HAP-1 (cell line): ENCODE data around the gene FBXL2.
"Not testable (repeated sequence)": the region's sequence is repeated elsewhere in the genome, so short reads cannot be mapped to it uniquely, and the experiment has no call there.

Experiments used
- DNase-seq, 2 experiments: peaks; one replicate each; pipeline ENCODE4 v3.0.0-alpha.2; 2016 to 2020; ENCODE audit warnings: low spot score in 2 of 2
- H3K27me3 ChIP-seq: fragments of 250-450 bp; sonication (Bioruptor Pico); 2 replicates; pipeline ENCODE4 v1.5.1; 2020; ENCODE audit warnings: low read depth, mild to moderate bottlenecking, moderate library complexity
- H3K36me3 ChIP-seq: fragments of 250-450 bp; sonication (Bioruptor Pico); replicated peaks from 2 replicates; pipeline ENCODE4 v1.5.1; 2020; ENCODE audit warnings: mild to moderate bottlenecking
- H3K4me1 ChIP-seq: fragments of 250-450 bp; sonication (Bioruptor Pico); 2 replicates; pipeline ENCODE4 v1.5.1; 2020; ENCODE audit warnings: mild to moderate bottlenecking
- H3K4me3 ChIP-seq: fragments of 250-450 bp; sonication (Bioruptor Pico); 2 replicates; pipeline ENCODE4 v1.5.1; 2020; ENCODE audit warnings: mild to moderate bottlenecking, moderate library complexity
- H3K9me3 ChIP-seq: fragments of 250-450 bp; sonication (Bioruptor Pico); 2 replicates; pipeline ENCODE4 v1.5.1; 2020; ENCODE audit warnings: mild to moderate bottlenecking, moderate library complexity
- in situ Hi-C: fragments of 300-500 bp; cut with MboI; formaldehyde crosslinking; loops from 3 replicates; pipeline ENCODE4 v1.14.3; 2020; ENCODE audit warnings: low sequenced_read_pairs, inconsistent platforms, mixed read lengths

The FBXL2 gene

GRCh38 chr3:33402936-33403335 is 125.7 kb downstream of the FBXL2 start:
- DNase-seq: no peak
- H3K36me3 ChIP-seq: peaks cover 78% of the 10 kb centered on the region
- H3K27me3 ChIP-seq: no peaks in the 10 kb centered on the region
- H3K4me3 ChIP-seq: no peak overlapping the region
- in situ Hi-C loops: no loop called here
- no peaks in the 10 kb centered on the region for H3K4me1 ChIP-seq
- no peaks in the 10 kb centered on the region for H3K9me3 ChIP-seq

GRCh38 chr3:33403756-33404155 is 126.5 kb downstream of the FBXL2 start:
- no peaks in the 10 kb centered on the region for H3K4me1 ChIP-seq
- DNase-seq: no peak
- no peaks in the 10 kb centered on the region for H3K27me3 ChIP-seq
- H3K36me3 ChIP-seq: peaks cover 78% of the 10 kb centered on the region
- in situ Hi-C loops: no loop called here
- H3K9me3 ChIP-seq: no peaks in the 10 kb centered on the region
- H3K4me3 ChIP-seq: no peak overlapping the region

GRCh38 chr3:33410816-33411215 is 133.6 kb downstream of the FBXL2 start:
- DNase-seq, H3K4me3 ChIP-seq, H3K27me3 ChIP-seq, H3K9me3 ChIP-seq, H3K4me1 ChIP-seq, in situ Hi-C loops: not testable (repeated sequence)
- peaks cover 66% of the 10 kb centered on the region for H3K36me3 ChIP-seq

DNA sequence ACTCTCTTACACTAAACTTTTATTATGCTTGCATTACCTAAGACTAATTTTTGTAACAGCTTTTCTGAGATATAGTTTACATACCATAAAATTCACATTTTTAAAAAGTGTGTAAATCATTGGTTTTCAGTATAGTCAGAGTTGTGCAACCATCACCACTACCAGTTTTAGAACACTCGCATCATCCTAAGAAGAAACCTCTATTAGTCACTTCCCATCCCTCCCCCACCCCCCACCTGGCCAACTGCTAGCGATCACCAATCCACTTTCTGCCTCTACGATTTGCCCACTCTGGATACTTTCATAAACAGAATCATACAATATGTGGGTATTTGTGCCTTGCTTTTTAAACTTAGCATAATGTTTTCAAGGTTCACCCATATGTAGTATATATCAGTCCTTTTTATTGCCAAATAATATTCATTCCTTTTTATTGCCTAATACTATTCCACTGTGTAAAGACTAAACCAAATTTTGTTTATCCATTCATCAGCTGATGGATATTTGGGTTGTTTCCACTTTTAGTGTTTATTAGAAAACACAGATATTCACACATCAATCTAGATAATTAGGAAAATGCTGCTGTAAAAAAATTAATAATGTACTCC is 139.9 kb downstream of the FBXL2 start:
- no peak for DNase-seq
- H3K36me3 ChIP-seq: peaks cover 48% of the 10 kb centered on the region
- in situ Hi-C loops: no loop called here
- no peaks in the 10 kb centered on the region for H3K9me3 ChIP-seq
- no peak overlapping the region for H3K4me3 ChIP-seq
- H3K4me1 ChIP-seq: no peaks in the 10 kb centered on the region
- no peaks in the 10 kb centered on the region for H3K27me3 ChIP-seq

- Histone ChIP-seq H3K36me3 (peaks cover 44% of the 10 kb centered on the region), H3K9me3 (no peaks in the 10 kb centered on the region), H3K27me3 (no peaks in the 10 kb centered on the region), H3K4me3 (no peak overlapping the region), H3K4me1 (no peaks in the 10 kb centered on the region; the same call in 1 of the 2 replicates)
- in situ Hi-C loops: no loop called here
- DNase-seq: no peak
Measured at GRCh38 chr3:33419948-33420347, 142.7 kb downstream of the FBXL2 start.

- Histone ChIP-seq H3K4me3 (no peak overlapping the region), H3K27me3 (no peaks in the 10 kb centered on the region), H3K9me3 (no peaks in the 10 kb centered on the region), H3K4me1 (peaks cover 7% of the 10 kb centered on the region), H3K36me3 (peaks cover 50% of the 10 kb centered on the region)
- no peak for DNase-seq
- in situ Hi-C loops: no loop called here
Measured at GRCh38 chr3:33420966-33421365, 143.7 kb downstream of the FBXL2 start.

DNA sequence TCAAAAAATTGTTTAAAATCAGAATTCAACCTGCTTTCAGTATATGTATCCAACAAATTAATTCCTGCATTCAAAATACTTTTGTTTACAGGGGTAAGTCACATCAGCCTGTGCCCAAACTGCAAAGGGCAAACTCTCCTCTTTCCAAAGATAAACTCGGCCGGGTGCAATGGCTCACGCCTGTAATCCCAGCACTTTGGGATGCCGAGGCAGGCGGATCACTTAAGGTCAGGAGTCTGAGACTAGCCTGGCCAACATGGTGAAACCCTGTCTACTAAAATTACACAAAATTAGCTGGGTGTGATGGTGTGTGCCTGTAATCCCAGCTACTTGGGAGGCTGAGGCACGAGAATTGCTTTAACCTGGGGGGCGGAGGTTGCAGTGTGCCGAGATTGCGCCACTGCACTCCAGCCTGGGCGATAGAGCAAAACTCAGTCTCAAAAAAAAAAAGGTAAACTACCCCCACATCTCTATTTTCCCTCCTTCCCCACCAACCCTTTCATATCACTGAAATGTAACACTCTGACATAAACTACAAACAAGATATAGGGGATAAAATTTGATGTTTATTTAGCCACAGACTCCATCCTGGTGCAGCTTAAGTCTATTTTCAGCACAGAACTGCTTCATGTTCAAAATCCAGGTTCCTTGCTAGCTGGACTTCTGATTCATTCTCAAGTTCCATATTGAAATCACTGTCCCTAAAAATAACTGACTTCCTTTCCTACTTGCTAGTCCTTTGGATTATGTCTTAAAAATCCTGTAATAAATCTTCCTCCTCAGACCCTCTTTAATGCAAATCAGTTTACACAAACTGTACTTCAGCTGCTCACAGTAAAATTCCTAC is 147.6 kb downstream of the FBXL2 start:
- H3K4me3 ChIP-seq: no peak overlapping the region
- peaks cover 29% of the 10 kb centered on the region for H3K4me1 ChIP-seq
- no peaks in the 10 kb centered on the region for H3K27me3 ChIP-seq
- DNase-seq: no peak
- in situ Hi-C loops: no loop called here
- peaks cover 35% of the 10 kb centered on the region for H3K36me3 ChIP-seq
- no peaks in the 10 kb centered on the region for H3K9me3 ChIP-seq

GRCh38 chr3:33425453-33425852 is 148.2 kb downstream of the FBXL2 start:
- in situ Hi-C loops: no loop called here
- Histone ChIP-seq H3K4me1 (peaks cover 29% of the 10 kb centered on the region), H3K27me3 (no peaks in the 10 kb centered on the region), H3K36me3 (peaks cover 33% of the 10 kb centered on the region), H3K9me3 (no peaks in the 10 kb centered on the region), H3K4me3 (no peak overlapping the region)
- DNase-seq: no peak

GRCh38 chr3:33426068-33426467 is 148.8 kb downstream of the FBXL2 start:
- H3K9me3 ChIP-seq: no peaks in the 10 kb centered on the region
- H3K27me3 ChIP-seq: no peaks in the 10 kb centered on the region
- no peak overlapping the region for H3K4me3 ChIP-seq
- peaks cover 28% of the 10 kb centered on the region for H3K36me3 ChIP-seq
- no peak for DNase-seq
- peaks cover 29% of the 10 kb centered on the region for H3K4me1 ChIP-seq
- in situ Hi-C loops: no loop called here

DNA sequence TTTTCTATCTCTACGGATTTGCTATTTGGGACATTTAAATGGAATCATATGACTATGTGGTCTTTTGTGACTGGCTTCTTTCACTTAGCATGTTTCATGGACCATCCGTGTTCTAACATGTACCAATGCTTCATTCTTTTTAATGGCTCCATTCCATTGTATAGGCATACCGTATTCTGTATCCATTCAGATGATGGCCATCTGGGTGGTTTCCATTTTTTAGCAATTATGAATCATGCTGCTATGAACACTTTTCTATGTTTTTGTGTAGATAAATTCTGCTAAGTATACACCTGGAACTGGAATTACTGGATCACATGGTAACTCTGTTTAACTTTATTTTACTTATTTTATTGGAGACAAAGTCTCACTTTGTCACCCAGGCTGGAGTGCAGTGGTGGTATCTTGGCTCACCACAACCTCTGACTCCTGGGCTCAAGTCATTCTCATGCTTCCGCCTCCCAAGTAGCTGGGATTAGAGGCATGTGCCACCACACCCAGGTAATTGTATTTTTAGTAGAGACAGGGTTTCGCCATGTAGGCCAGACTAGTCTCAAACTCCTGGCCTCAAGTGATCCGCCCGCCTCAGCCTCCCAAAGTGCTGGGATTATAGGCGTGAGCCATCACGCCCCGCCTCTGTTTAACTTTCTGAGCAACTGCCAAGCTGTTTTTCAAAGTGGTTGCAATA is 149.5 kb downstream of the FBXL2 start:
- DNase-seq: peak in 1 of 2 experiments; percentile 41
- H3K27me3 ChIP-seq: no peaks in the 10 kb centered on the region
- peaks cover 29% of the 10 kb centered on the region for H3K4me1 ChIP-seq
- no peak overlapping the region for H3K4me3 ChIP-seq
- in situ Hi-C loops: no loop called here
- peaks cover 21% of the 10 kb centered on the region for H3K36me3 ChIP-seq
- H3K9me3 ChIP-seq: no peaks in the 10 kb centered on the region

DNA sequence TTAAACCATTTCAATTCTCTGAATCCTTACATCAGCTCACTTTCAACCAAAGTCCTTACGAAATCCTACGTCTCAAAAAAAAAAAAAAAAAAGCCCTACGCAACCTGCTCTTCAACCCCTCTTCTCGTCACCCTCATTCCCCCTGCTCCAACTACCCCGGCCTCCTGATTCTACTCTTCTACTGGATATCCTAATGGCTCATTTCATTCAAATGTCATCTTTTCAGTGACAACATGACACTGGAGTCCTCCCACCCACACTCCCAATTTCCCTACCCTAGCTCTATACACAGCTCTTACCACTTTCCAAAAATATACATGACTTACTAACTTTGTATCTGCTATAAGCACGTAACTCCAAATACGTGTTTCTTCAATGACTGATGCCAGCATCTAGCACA is 151.5 kb downstream of the FBXL2 start:
- H3K4me3 ChIP-seq: no peak overlapping the region
- peaks cover 29% of the 10 kb centered on the region for H3K4me1 ChIP-seq
- in situ Hi-C loops: no loop called here
- DNase-seq: no peak
- H3K36me3 ChIP-seq: peaks cover 11% of the 10 kb centered on the region
- no peaks in the 10 kb centered on the region for H3K9me3 ChIP-seq
- H3K27me3 ChIP-seq: no peaks in the 10 kb centered on the region

GRCh38 chr3:33429306-33429705 is 152.1 kb downstream of the FBXL2 start:
- DNase-seq, H3K27me3 ChIP-seq, H3K9me3 ChIP-seq, H3K4me3 ChIP-seq, in situ Hi-C loops: not testable (repeated sequence)
- Histone ChIP-seq H3K4me1 (peaks cover 29% of the 10 kb centered on the region), H3K36me3 (peaks cover 10% of the 10 kb centered on the region)

- Histone ChIP-seq H3K9me3 (no peaks in the 10 kb centered on the region), H3K27me3 (no peaks in the 10 kb centered on the region), H3K4me1 (peaks cover 28% of the 10 kb centered on the region), H3K36me3 (peaks cover 5% of the 10 kb centered on the region), H3K4me3 (no peak overlapping the region)
- no peak for DNase-seq
- in situ Hi-C loops: no loop called here
Measured at GRCh38 chr3:33430061-33430460, 152.8 kb downstream of the FBXL2 start.

GRCh38 chr3:33430571-33430970 is 153.3 kb downstream of the FBXL2 start:
- Histone ChIP-seq H3K36me3 (no peaks in the 10 kb centered on the region; the same call in 1 of the 2 replicates), H3K9me3 (no peaks in the 10 kb centered on the region), H3K4me1 (peaks cover 26% of the 10 kb centered on the region), H3K27me3 (no peaks in the 10 kb centered on the region), H3K4me3 (no peak overlapping the region)
- no peak for DNase-seq
- in situ Hi-C loops: no loop called here
